ENCODE results near the gene TUBA1B. TPM values are rescaled to one million over a fixed set of nuclear protein-coding genes. Genes with fewer than 3 reads are reported as not detected.

The TUBA1B gene
- total RNA-seq, 1 experiment from 2014 or later = 4,302 TPM

DNA sequence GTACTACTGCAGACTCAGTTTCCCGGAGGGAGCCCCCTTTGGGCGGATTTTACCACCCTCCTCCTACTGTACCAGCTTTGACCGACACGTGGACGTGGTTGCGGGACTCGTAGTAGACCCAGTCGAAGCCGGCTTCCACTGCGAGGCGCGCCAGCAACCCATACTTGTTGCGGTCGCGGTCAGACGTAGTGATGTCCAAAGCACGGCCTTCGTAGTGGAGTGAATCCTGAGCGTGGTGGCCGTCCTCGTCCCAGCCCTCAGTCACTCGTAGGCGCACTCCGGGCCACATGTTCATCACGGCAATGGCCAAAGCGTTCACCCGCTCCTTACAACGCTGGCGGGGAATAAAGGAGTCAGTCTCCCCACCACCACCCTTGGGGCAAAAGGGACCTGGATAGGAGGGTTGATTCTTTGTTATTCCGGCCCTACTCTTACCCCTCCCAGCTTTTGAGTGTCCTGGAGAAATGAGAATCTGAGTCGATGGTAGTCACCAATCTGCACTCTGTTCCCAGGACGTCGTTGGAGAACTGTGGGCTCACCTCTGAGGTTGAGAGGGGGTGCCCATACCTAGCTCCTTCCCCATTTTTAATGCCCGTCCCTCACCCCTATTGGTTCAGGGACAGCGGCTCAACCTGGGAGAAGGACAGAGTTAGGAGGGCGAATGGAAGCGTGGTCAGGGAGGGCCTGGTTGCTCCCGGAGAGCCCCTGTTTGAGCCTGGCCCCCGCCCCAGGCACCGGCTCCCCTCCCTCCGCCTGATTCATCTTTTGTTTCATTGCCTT, 39.9 kb downstream of the TUBA1B start:
- no peak for DNase-seq (ENCODE audit: low read depth)

DNA sequence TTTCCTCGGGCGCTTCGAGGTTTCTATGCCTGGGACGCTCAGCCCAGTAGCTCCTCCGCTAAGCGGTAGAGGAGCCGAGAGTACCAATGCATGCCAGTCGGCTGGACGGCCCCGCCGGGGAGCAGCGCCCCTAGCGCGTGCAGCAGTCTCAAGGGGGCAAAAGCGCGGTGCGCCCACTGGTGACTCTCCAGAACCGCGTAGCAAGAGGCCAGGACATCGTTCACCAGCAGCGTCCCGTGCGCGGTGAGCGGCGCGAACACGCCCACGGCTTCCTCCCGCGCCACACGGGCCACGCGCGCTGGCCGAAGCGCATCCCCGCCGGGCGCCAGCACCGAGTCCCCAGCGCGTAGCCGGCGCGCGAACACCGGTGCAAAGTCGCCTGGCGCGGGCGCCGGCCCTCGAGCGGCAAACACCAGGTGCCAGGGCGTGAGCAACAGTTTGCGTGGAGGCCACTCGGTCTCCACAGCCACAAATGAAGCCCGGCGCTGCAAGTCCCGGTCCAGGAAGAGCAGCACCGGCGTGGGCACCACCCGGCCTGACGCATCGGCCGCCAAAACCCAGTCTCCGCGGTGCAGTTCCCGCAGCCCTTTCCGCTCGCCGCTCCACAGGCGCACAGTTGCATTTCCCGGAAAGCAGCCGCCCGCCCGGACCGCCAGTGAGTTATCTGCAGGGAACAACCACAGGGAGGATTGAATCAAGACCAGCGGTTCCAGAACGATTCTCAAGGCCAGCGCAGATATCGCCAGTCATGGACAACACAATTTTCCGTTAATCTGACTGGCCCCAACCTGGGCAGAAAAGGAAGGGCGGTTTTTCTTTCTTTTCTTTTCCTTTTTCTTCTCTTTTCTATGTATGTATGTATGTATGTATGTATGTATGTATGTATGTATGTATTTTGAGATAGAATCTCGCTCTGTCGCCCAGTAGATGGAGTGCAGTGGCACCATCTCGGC, 41.1 kb downstream of the TUBA1B start:
- no peak for DNase-seq (ENCODE audit: low read depth)

DNA sequence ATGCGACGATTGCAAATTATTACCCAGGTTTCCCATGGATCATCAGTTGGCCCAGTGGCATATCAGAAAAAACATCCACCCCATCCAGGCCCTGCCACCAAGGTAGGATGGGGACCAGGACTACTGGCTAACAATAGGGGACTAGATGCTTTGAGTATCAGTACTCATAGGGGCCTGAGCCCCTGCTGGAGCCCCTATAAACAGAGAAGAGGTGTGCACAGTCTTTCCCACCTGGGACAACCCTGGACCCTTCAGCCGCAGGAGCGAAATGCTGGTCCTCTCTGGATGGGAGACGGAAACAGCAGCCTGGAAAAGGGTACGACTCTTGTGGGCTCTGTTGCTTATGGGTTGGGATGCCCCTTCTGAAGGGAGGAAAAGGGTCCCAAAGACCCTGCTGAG, 42.3 kb downstream of the TUBA1B start:
- no peak for DNase-seq (ENCODE audit: low read depth)

DNA sequence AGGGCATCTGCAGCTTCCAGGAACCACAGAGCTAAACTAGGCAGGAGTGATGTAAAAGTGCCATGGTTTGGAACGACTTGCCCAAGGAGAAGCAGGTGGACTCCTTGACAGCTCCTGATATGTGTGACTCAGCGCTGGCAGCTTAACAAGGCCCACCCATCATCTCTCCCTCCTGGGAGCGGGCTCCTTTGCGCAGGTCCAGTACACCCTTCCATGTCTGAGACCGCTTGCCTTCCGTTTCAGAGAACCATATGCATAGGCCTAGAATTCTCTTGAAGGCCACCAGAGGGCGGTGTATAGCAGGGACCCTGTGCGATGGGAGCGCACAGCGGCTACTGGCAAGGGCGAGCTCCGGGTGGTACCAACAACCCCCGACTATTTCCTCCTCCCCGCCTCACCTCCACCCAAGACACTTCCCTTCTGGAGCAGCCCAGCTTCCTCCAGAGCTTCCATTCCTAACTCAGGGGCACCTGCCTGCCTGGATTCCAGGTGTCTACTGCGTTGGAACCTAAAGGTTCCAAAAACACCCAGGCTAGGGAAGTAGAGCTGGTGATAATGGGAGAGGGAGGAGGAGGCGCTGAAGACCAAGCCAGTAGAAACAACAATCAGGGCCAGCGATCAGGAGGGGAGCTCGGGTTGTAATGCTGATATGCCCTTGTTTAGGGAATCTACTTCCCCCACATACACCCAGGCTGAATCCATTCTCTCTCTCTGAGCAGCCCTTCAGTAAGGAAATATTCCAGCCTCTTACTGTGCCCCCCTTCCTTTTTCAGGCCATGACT, 42.9 kb downstream of the TUBA1B start:
- peak; percentile 88 for DNase-seq (ENCODE audit: low read depth)

DNA sequence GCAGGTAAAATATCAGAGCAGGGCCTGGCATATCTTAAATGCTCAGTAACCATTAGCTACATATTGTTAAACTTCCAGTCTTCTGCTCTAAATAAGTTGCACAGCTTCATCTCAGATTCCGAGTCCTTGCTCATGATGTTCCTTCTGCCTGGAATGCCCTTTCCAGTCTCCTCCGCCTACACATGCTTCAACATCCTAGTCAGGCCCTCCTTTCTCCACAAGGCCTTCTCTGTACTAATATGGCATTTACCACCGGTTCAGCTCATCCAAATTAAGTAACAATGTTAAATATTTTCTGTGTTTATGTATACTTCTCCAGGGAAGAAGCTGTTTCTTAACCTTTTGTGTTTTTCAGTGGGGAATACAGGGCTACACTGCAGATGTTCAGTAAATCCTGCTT, 45.1 kb downstream of the TUBA1B start:
- no peak for DNase-seq (ENCODE audit: low read depth)

DNA sequence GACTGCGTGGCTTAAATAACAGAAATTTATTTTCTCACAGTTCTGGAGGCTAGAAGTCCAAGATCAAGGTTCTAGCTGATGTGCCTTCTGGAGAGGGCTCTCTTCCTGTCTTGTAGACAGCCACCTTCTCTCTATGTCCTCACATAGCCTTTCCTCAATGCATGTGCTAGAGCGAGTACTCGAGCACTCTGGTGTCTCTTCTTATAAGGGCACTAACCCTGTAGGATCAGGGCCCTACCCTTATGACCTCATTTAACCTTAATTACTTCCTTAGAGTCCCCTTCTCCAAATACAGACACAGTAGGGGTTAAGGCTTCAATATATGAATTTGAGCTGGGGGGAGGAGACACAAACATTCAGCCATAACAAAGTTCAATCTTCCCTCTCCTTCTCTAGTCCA, 46.8 kb downstream of the TUBA1B start:
- DNase-seq (ENCODE audit: low read depth) = no peak

DNA sequence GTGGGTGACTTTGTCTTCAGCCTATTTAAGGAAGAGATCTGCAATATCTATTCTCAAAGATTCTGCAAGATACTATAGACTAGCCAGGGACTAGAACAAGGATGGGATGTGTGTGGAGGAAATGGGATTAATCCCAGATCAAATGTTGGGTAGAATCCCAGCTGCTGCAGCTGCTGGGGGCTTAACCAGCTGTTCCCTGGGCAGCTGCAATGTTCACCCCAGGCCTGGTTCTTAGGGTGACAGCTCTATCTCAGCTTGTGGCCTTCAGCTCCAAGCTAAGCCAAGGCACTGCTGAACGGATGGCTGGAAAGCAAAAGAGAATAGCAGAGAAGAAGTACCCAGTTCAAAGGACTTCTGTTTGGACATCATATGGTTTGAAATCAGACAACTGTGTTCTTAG, 51.4 kb downstream of the TUBA1B start:
- no peak for DNase-seq (ENCODE audit: low read depth)

Other genes with a start within 250 kb of the TUBA1B start
- gene FKBP11, start 205.9 kb downstream of the TUBA1B start, total RNA-seq (2014; rRNA removed; shearing (Covaris generic)) = 27.6 and 31.7 TPM in 2 replicates
- gene ARF3, start 173.9 kb downstream of the TUBA1B start, total RNA-seq (2014; rRNA removed; shearing (Covaris generic)) = 47.8 and 57.1 TPM in 2 replicates
- 0.29 TPM in 1 of 2 replicates, not detected in the other for gene WNT10B, start 159.7 kb downstream of the TUBA1B start, total RNA-seq (2014; rRNA removed; shearing (Covaris generic))
- gene WNT1, start 153.1 kb downstream of the TUBA1B start, total RNA-seq (2014; rRNA removed; shearing (Covaris generic)) = not detected in 2 replicates
- not detected in 2 replicates for gene DDN, start 132.0 kb downstream of the TUBA1B start, total RNA-seq (2014; rRNA removed; shearing (Covaris generic))
- 81.3 and 89.6 TPM in 2 replicates for gene PRKAG1, start 112.6 kb downstream of the TUBA1B start, total RNA-seq (2014; rRNA removed; shearing (Covaris generic))
- 6.8 and 7.9 TPM in 2 replicates for gene KMT2D, start 70.6 kb downstream of the TUBA1B start, total RNA-seq (2014; rRNA removed; shearing (Covaris generic))
- gene RHEBL1, start 61.4 kb downstream of the TUBA1B start, total RNA-seq (2014; rRNA removed; shearing (Covaris generic)) = 6.7 and 13.2 TPM in 2 replicates
- not detected in 2 replicates for gene DHH, start 36.6 kb downstream of the TUBA1B start, total RNA-seq (2014; rRNA removed; shearing (Covaris generic))
- 11.7 and 24.5 TPM in 2 replicates for gene LMBR1L, start 20.5 kb downstream of the TUBA1B start, total RNA-seq (2014; rRNA removed; shearing (Covaris generic))
- 649 and 744 TPM in 2 replicates for gene TUBA1A, start 57.7 kb upstream of the TUBA1B start, total RNA-seq (2014; rRNA removed; shearing (Covaris generic))
- gene TUBA1C, start 133.7 kb upstream of the TUBA1B start, total RNA-seq (2014; rRNA removed; shearing (Covaris generic)) = 1,253 and 1,613 TPM in 2 replicates
- 0.12 TPM in 1 of 2 replicates, not detected in the other for gene PRPH, start 163.8 kb upstream of the TUBA1B start, total RNA-seq (2014; rRNA removed; shearing (Covaris generic))
- gene TROAP, start 191.9 kb upstream of the TUBA1B start, total RNA-seq (2014; rRNA removed; shearing (Covaris generic)) = 49.3 and 59.5 TPM in 2 replicates
- 1.7 and 3.3 TPM in 2 replicates for gene C1QL4, start 205.8 kb upstream of the TUBA1B start, total RNA-seq (2014; rRNA removed; shearing (Covaris generic))
- gene DNAJC22, start 215.5 kb upstream of the TUBA1B start, total RNA-seq (2014; rRNA removed; shearing (Covaris generic)) = 7.9 and 10.4 TPM in 2 replicates
- 14.8 and 17.7 TPM in 2 replicates for gene SPATS2, start 236.1 kb upstream of the TUBA1B start, total RNA-seq (2014; rRNA removed; shearing (Covaris generic))